GM19372 (cell line): ENCODE measurements around the gene IGFLR1.

Experiments used
- ATAC-seq: cut with Tn5 transposase; IDR thresholded peaks from one replicate; pipeline ENCODE4 v1.9.1; 2021; ENCODE audit warnings: mild to moderate bottlenecking, low read depth, moderate library complexity; ENCODE audit not compliant: unreplicated experiment

IGFLR1 gene

DNA sequence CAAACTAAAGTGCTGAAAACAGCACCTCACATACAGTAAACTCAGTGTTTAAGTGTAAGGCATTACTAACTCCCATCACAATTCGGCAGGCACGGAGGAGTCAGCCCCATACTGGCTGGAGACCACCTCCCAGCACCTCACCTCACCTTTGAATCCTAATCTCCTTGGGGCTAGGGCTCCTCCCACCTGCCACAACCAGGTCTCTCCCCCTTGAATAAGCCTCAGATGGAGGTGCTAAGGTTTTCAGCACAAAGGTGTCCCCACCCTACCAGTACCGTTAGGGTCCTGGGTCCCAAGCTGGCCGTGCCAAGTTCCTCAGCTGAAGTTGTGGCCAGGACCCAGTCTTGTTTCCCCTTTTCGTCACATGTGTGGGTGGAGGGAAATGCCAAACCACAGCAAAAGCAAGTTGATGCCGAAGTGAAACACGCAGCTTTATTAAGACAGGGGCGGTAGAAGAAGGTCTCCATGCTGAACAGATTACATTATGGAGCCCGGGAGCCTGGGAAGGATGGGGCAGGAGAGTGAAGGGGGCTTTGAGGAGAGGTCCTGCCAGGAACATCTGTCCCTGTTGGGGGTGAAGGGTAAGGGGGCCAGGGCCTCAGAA lies at the start of gene IGFLR1:
IGFLR1 (minus strand) TSS at position 332 of the 604 bp plus-strand sequence. CDS start 1,272 bp downstream, outside the sequence.
- ATAC-seq, result no peak

DNA sequence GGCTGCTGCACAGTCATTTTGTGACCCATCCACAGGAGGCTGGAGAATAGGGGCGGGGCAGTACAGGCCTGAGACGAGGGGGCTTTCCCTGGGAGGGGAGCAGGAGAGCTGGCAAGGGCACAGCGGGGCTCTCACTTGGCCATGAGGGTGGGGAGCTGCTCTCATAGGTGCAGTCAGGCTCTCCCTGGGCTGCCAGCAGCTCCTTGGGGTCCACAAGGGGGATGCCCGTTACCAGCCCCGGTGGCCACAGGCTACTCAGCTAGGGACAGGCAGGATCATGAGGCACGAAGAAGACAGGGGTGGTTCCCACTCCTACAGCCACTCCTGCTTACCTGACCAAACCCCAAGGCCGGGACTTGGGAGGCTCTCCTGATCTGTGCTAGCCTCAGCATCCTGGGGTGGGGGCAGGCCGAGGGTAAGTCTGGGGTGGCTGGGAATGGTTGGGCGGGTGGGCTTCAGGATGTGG lies 49.6 kb upstream of the IGFLR1 start:
- no peak for ATAC-seq

- no peak for ATAC-seq
Observed at GRCh38 chr19:35790981-35791813, 48.9 kb upstream of the IGFLR1 start.

DNA sequence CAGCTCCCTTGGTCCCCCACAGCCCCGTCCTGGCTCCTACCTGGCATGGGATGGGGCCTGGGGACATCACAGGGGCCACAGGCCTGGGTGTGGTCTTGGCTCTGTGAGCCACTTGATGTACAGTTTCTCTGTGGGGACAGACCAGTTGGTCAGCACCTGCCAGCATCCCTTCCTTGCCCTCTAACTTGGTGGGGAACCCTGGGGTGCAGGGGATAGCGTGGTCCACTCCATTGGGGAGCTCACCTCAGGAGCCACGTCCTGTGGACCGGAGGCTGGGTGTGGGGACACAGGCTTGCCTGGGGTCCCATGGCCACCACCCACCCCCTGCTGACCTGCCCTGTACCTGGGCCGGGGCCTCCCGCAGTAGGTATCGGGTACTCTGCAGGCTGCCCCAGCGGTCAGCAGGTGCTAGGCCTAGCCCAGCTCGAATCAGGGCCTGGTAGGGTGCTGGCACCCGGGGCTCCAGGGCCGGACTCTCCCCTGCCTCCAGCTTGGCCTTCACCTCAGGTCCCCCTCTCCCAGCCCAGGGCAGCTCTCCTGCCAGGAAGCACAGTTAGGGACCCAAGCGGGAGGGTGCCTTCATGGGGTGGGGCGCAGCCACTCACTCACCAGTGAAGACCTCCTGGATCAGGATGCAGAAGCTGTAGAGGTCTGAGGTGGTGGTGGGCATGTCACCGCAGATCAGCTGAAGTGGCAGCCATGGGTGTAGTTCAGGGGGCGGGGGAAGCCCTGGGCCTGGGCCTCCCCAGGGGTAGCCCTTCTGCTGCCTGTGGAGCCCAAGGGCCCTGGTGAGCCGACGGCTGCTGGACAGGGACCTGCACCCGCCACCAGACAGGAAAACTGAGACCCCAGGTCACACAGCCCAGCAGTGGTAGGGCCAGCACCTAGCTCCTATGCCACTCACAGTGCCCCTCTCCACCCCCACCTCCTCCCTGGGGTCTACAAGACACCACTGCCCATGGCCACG lies 48.0 kb upstream of the IGFLR1 start:
- ATAC-seq, result no peak

DNA sequence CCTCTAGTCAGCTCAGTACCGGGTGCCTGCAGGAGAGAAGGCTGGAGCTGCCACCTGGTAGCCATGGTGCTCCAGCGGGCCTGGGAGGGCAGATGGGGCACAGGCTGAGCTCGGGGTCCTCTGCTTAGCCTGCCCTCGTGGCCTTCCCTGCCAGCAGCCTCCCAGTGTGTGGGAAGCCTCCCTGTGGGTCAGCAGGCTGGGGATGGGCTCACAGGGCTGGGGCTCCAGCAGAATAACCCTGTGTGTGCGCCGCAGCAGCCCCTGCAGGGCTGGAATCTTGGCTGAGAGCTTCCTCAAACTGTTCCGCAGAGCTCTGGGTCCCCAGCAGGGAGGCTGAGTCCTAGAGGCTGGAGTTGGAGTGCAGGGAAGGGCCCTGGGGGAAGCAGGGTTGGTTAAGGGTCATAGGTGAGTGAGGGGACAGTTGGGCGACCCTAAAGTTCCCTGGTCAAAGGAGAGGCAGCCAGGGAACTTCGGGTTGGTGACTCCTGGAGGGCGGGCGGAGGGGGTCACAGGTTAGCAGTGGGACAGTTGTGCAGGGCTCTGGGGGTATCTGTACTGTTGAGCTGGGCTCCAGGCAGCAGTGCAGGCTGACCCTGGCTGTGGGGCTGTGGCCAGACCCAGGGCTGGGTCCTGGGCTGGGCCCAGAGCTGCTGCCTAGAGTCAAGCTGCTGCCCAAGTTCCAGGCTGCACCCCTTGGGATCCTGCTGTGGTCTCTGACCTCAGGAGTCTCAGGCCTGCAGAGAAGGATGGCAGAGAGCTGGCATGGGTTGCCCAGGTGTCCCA lies 47.1 kb upstream of the IGFLR1 start:
- ATAC-seq, result no peak

- ATAC-seq, result no peak
Observed at GRCh38 chr19:35788205-35788960, 46.1 kb upstream of the IGFLR1 start.

- ATAC-seq, result no peak
Observed at GRCh38 chr19:35787227-35787799, 45.1 kb upstream of the IGFLR1 start.

GRCh38 chr19:35786299-35787160 lies 44.3 kb upstream of the IGFLR1 start:
- ATAC-seq, result no peak

- ATAC-seq, result no peak
Observed at GRCh38 chr19:35785339-35785627, 43.0 kb upstream of the IGFLR1 start.

- ATAC-seq, result no peak
Observed at GRCh38 chr19:35784503-35785338, 42.5 kb upstream of the IGFLR1 start.

DNA sequence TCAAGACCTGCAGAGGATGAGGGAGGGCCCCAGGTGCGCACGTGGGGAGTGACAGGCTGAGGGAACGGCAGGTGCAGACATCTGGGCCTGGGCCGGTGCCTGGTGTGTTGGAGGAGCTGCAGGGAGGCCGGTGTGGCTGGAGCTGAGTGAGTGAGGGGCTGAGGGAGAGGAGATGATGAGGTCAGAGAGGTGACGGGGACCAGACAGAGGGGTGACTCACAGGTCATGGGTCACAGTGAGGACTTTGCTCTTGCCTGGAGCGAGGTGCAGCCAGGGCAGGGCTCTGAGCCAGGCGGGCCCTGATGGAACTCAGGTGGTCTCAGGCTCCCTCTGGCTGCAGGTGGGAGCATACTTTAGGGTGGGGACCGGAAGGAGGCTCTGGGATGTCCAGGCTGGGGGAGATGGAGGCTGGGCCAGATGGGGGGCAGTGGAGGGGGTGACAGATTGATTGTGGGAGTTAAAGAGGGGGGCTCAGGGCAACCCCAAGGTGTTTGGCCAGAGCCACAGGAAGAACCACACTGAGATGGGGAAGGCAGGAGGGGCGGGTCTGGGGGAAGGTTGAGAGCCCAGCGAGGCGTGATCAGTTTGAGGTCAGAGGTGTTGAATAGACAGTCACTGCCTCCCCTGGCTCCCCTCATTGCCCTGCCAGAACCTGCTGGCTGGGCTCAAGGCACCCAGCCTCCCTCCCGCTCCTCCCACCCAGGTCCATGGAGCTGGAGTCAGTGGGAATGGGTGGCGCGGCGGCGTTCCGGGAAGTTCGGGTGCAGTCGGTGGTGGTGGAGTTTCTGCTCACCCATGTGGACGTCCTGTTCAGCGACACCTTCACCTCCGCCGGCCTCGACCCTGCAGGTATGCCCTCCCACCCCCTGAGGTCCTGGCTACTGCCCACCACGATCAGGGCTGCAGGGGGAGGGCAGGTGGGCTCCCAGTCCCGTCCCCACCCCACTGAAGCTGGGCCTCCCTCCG lies 41.5 kb upstream of the IGFLR1 start:
- ATAC-seq, result no peak

GRCh38 chr19:35782589-35782988 lies 40.3 kb upstream of the IGFLR1 start:
- no peak for ATAC-seq

GRCh38 chr19:35781650-35782049 lies 39.4 kb upstream of the IGFLR1 start:
- ATAC-seq, result no peak

DNA sequence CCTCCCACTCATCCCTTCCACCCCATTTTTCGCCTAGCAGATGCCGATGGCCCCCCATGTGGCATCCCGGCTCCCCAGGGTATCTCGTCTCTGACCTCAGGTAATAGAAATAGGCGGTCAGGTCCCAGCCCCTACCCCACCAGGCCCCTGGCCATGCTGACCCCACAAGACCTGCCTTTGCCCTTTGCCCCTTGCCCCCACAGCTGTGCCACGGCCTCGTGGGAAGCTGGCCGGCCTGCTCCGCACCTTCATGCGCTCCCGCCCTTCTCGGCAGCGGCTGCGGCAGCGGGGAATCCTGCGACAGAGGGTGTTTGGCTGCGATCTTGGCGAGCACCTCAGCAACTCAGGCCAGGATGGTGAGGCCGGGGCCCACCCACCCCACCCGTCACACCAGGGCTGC lies 38.5 kb upstream of the IGFLR1 start:
- no peak for ATAC-seq

DNA sequence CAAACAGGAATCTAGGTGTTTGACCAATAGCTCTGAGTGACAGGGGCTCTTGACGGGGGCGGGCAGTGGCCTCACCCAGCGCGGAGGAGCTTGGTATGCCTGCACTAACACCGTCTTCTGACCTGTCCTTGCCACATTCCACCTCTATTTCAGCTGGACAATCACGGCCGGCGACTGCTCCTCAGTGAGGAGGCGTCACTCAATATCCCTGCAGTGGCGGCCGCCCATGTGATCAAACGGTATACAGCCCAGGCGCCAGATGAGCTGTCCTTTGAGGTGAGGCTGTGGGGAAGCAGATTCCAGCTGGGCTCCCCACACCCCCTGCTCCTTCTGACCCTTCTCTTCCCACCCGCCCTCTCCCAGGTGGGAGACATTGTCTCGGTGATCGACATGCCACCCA lies 37.8 kb upstream of the IGFLR1 start:
- no peak for ATAC-seq

- no peak for ATAC-seq
Observed at GRCh38 chr19:35779033-35779432, 36.8 kb upstream of the IGFLR1 start.
